A549 (cell line): ENCODE results near the gene METTL27. TPM values are rescaled to one million over a fixed set of nuclear protein-coding genes. Genes with fewer than 3 reads are reported as not detected.

Experiments used
- ATAC-seq, 2 experiments: fragments of 200-7000 bp in 1 of 2; fragments of >200 bp in 1 of 2; cut with Nextera tagmentation in 1 of 2; cut with Tn5 transposase in 1 of 2; 3 replicates each; pipeline versions ENCODE4 v1.8.0 to v1.9.1; 2018 to 2020; ENCODE audit warnings: mild to moderate bottlenecking in 1 of 2, moderate library complexity in 1 of 2
- CTCF ChIA-PET: fragments of 300-600 bp; sonication (Branson Sonifier 250); formaldehyde crosslinking; extraction: SDS; loops from one replicate; lab custom pipeline; 2021; ENCODE audit warnings: antibody characterized with exemption, inconsistent platforms; lab: Yijun Ruan, JAX
- POLR2A ChIA-PET: fragments of 350-600 bp; formaldehyde crosslinking; extraction: SDS; loops from one replicate; lab custom pipeline; 2021; ENCODE audit warnings: antibody characterized with exemption, inconsistent platforms; lab: Yijun Ruan, JAX
- DNase-seq, 2 experiments: peaks; one replicate each; pipeline versions ENCODE4 v3.0.0 to v3.0.0-alpha.2; 2011 to 2016; ENCODE audit warnings: low read depth in 1 of 2, low spot score in 1 of 2
- FAIRE-seq: peaks from 2 replicates; lab custom pipeline; 2011; peaks lifted over from hg19 to GRCh38; lab: Jason Lieb, UNC
- H3K27ac ChIP-seq, 2 experiments: fragments of >200 bp; sonication (Bioruptor Twin); formaldehyde crosslinking; 3 replicates each; pipeline ENCODE4 v1.5.1; 2016 to 2017
- H3K4me1 ChIP-seq: fragments of >200 bp; sonication (Bioruptor Twin); formaldehyde crosslinking; 3 replicates; pipeline ENCODE4 v1.6.1; 2016
- H3K4me2 ChIP-seq: fragments of >200 bp; sonication (Bioruptor Twin); formaldehyde crosslinking; 3 replicates; pipeline ENCODE4 v1.6.1; 2016
- H3K4me3 ChIP-seq: fragments of >200 bp; sonication (Bioruptor Twin); formaldehyde crosslinking; 3 replicates; pipeline ENCODE4 v1.5.1; 2016
- H3K9me3 ChIP-seq: fragments of >200 bp; sonication (Bioruptor Twin); formaldehyde crosslinking; 3 replicates; pipeline ENCODE4 v1.6.1; 2016
- CBX2 ChIP-seq: fragments of 200-600 bp; sonication (generic); IDR thresholded peaks from 2 replicates; pipeline ENCODE4 v1.6.1; 2016; ENCODE audit warnings: low read depth, mild to moderate bottlenecking, borderline replicate concordance
- EHF ChIP-seq: fragments of 250-450 bp; sonication (Bioruptor Pico); IDR thresholded peaks from 2 replicates; pipeline ENCODE4 v1.5.0; 2020; ENCODE audit warnings: mild to moderate bottlenecking
- FOSL2 ChIP-seq, 2 experiments: fragments of 450-650 bp in 1 of 2; fragments of >200 bp in 1 of 2; sonication (Bioruptor Twin) in 1 of 2; formaldehyde crosslinking; IDR thresholded peaks; 2 replicates each; pipeline versions ENCODE4 v1.5.0 to v1.6.1; 2016 to 2020; ENCODE audit warnings: mild to moderate bottlenecking in 1 of 2, moderate library complexity in 1 of 2
- HOXA7 ChIP-seq: fragments of 250-450 bp; sonication (Bioruptor Pico); IDR thresholded peaks from 2 replicates; pipeline ENCODE4 v1.5.0; 2020; ENCODE audit warnings: mild to moderate bottlenecking, moderate library complexity
- HOXB13 ChIP-seq: fragments of 250-450 bp; sonication (Bioruptor Pico); IDR thresholded peaks from 2 replicates; pipeline ENCODE4 v1.5.0; 2020; ENCODE audit warnings: low read depth, mild to moderate bottlenecking, moderate library complexity
- HOXB5 ChIP-seq: fragments of 250-450 bp; sonication (Bioruptor Pico); IDR thresholded peaks from 2 replicates; pipeline ENCODE4 v1.5.0; 2020; ENCODE audit warnings: mild to moderate bottlenecking, moderate library complexity
- JUN ChIP-seq, 2 experiments: fragments of >200 bp; sonication (Bioruptor Twin); formaldehyde crosslinking; IDR thresholded peaks; 2 replicates in 1 of 2; 3 replicates in 1 of 2; pipeline ENCODE4 v1.6.1; 2016 to 2017
- MAFK ChIP-seq: fragments of 450-650 bp; IDR thresholded peaks from 2 replicates; pipeline ENCODE4 v1.6.1; 2014; ENCODE audit not compliant: partially characterized antibody
- MYC ChIP-seq: IDR thresholded peaks from 2 replicates; pipeline ENCODE4 v1.6.1; 2012; ENCODE audit warnings: mild to moderate bottlenecking, inconsistent platforms, low read length, improper control_type of control experiment, borderline replicate concordance
- PBX3 ChIP-seq: IDR thresholded peaks from 2 replicates; pipeline ENCODE4 v1.6.1; 2012
- PHF8 ChIP-seq: fragments of 200-600 bp; sonication (generic); IDR thresholded peaks from 2 replicates; pipeline ENCODE4 v1.6.1; 2016; ENCODE audit warnings: low read depth, mild to moderate bottlenecking, antibody characterized with exemption, moderate library complexity, borderline replicate concordance
- RFX5 ChIP-seq: fragments of 450-650 bp; IDR thresholded peaks from 2 replicates; pipeline ENCODE4 v1.7.1; 2014; ENCODE audit warnings: antibody characterized with exemption, mild to moderate bottlenecking, moderate library complexity
- RNF2 ChIP-seq: fragments of 200-600 bp; sonication (generic); IDR thresholded peaks from 2 replicates; pipeline ENCODE4 v1.6.1; 2016; ENCODE audit warnings: low read depth, mild to moderate bottlenecking, antibody characterized with exemption, moderate library complexity, borderline replicate concordance
- SMC3 ChIP-seq: fragments of >200 bp; sonication (Bioruptor Twin); formaldehyde crosslinking; IDR thresholded peaks from 3 replicates; pipeline ENCODE4 v1.6.1; 2018; ENCODE audit warnings: inconsistent platforms
- TFCP2L1 ChIP-seq: fragments of 250-450 bp; sonication (Bioruptor Pico); IDR thresholded peaks from 2 replicates; pipeline ENCODE4 v1.5.0; 2021; ENCODE audit warnings: mild to moderate bottlenecking
- ZFP36 ChIP-seq: fragments of 450-650 bp; IDR thresholded peaks from 2 replicates; pipeline ENCODE4 v1.6.1; 2014; ENCODE audit warnings: borderline replicate concordance; ENCODE audit not compliant: partially characterized antibody
- ZNF302 ChIP-seq: fragments of 250-450 bp; sonication (Bioruptor Pico); IDR thresholded peaks from 2 replicates; pipeline ENCODE4 v1.9.0; 2021; ENCODE audit warnings: inconsistent platforms, mild to moderate bottlenecking, moderate library complexity
- WGBS: methylation state at CpG from one replicate; pipeline ENCODE4 v1.1.6; 2017; ENCODE audit errors: missing lambda C conversion rate; 5-methylcytosine and 5-hydroxymethylcytosine counted together
- polyA plus RNA-seq, 4 experiments: library from polyadenylated mRNA; depleted of rRNA in 3 of 4; stranded (reverse); fragments of >200 nt; fragmentation: RNase III in 1 of 4; extraction: RNeasy Plus Mini Kit Qiagen cat#74134 plus additional on column Dnase treatment in 1 of 4; gene quantifications; 2 replicates in 3 of 4; 3 replicates in 1 of 4; pipeline ENCODE4 v1.2.3, GENCODE V29; 2011 to 2017
- TF ChIP-seq, protein P1 (sequence below): fragments of 150-350 bp; IDR thresholded peaks from 2 replicates; pipeline ENCODE4 v1.6.1; 2014; ENCODE audit warnings: low read depth, mild to moderate bottlenecking, low read length
- TF ChIP-seq, protein P2 (sequence below): IDR thresholded peaks from 2 replicates; pipeline ENCODE4 v1.6.1; 2012; ENCODE audit warnings: low read depth, borderline replicate concordance

METTL27 gene
- polyA plus RNA-seq, 2 of the 4 experiments (the other 2 are of a cell fraction): 4.1 to 4.9 TPM

DNA sequence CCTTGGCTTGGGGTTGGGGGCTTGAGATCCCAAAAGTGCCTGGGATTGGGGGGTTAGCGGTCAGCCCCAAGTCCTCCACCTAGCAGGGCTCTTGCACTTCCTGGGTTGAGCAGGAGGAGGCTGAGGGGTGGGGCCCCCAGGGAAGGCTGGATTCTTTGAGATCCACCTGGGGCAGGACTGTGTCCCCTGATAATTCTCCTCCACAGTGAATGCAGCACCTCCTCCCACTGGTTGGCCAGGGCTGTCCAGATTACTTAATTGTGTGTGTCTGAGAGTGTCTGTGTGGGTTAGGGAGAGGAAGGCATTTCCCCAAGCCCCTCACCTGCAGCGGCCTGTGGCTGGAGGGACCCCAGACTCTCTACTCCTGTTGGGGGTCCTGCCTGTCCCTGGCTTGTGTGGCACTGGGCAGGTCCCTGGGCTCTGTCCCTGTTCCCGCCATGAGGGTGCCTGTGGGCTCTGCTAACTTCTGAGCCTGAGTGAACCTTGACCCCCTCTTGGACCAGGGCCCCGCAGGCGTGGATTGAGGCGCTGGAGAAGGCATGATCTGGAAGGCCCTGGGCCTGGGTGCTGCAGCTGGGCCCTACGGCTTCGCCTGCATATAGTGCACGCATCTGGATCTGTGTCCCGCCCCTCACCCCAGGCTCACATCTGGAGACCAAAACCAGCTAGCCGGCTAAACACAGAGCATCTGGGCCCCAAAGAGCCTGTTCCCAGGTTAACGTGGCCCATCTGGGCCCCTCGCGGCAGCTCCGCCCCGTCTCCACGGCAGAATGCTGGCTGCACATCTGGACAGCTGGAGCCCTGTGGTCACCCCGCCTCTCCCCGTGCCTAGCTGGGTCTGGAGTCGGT lies 29.1 kb upstream of the METTL27 start:
- DNase-seq (no peak), FAIRE-seq (no peak), ATAC-seq (peak; percentile 33 to 35; a peak in 5 of 6 replicates)
- ChIA-PET CTCF (interaction anchor here (1.2 to 2.3 kb wide), 3 partner anchors 10 to 529 kb away, joined by 5 to 8 read pairs (median 5); no protein-coding TSS in a partner anchor), POLR2A (no interaction called here)
- Histone ChIP-seq H3K4me3 (no peak overlapping the region), H3K27ac (no peak overlapping the region; a peak in 1 of 6 replicates), H3K4me2 (no peak overlapping the region), H3K9me3 (no peaks in the 10 kb centered on the region), H3K4me1 (peaks cover 10% of the 10 kb centered on the region; the same call in 2 of the 3 replicates)
- TF ChIP-seq HOXA7 (CRISPR knock-in tag): no peak
- TF ChIP-seq CBX2: no peak
- TF ChIP-seq ZFP36: no peak
- TF ChIP-seq PHF8: no peak
- TF ChIP-seq HOXB5 (CRISPR knock-in tag): no peak
- no peak for TF ChIP-seq EHF
- no peak for TF ChIP-seq TFCP2L1 (CRISPR knock-in tag)
- no peak for TF ChIP-seq MYC
- no peak for TF ChIP-seq PBX3
- 82% methylated on average over 20 of the region's 20 CpGs for WGBS

DNA sequence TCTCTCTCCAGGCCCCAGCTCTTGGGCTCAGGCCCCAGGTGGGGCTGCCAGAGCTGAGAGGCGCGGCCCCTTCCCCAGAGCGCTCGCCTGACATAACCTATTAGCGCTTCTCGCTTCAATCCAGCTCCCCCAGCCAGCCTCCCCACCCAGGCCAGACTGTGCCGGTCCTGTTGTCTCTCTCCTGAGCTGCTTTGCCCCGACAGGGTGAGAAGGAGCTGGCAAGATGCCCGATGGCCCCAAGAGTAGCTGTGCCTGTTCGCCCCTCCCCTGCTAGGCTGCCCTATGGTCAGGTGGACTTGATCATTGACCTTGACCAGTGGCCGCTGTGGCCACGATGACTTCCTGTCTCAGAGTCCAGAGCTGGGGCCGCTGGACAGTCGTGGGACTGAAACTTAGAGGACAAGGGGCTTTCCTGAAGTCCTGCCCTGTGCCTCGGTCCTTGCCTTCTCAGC lies 27.8 kb upstream of the METTL27 start:
- 73% methylated on average over 15 of the region's 15 CpGs for WGBS
- no peak for FAIRE-seq
- CTCF ChIA-PET: interaction anchor here (0.8 to 3.5 kb wide), 6 partner anchors 11 to 531 kb away, joined by 3 to 23 read pairs (median 5); no protein-coding TSS in a partner anchor

DNA sequence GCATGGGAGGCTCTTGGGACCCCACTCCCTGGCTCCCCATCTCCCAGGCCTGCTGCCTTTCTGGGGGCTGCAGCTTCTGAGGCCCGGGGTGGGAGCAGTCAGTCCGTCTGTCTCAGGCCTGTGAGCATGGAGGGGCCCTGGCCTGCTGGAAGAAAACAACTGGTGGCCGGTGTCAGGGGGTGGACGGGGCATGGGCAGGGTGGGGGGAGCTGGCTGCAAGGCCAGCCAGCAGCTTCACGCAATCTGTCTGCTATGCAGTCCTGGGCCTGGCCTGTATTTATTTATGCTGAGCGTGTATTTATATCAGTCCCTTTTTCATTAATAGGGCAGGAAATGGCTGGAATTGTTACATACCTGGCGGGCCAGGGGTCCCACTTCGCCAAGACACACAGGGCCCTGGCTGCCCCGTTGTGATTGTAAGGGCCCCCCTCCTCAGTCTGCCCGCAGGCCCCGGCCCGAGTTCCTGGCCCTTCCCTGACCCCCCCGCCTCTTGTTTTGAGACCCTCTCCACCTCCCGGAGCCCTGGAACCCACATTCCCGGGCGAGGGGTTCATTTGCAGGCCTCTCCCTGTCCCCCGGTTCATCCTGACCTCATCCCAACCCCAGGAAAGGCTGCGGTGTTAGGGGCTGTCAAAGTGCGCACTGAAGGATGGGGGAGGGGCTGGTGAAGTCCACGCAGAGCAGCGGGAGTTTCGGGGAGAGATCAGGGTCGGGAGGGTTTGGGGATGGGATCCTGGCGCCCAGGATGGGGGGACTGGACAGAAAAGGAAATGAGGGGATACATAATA lies 26.9 kb upstream of the METTL27 start:
- peaks cover 10% of the 10 kb centered on the region; the same call in 2 of the 3 replicates for H3K4me1 ChIP-seq
- H3K4me2 ChIP-seq: no peak overlapping the region
- FAIRE-seq (no peak), DNase-seq (no peak), ATAC-seq (0 out of 6 replicates have a peak, but pooled peaks of 1 of the 2 experiments have one; percentile 8)
- CTCF ChIA-PET: interaction anchor here (0.9 to 3.5 kb wide), 5 partner anchors 13 to 531 kb away, joined by 4 to 23 read pairs (median 5); no protein-coding TSS in a partner anchor
- H3K27ac ChIP-seq: peak overlapping the region in 1 of 2 experiments; percentile 58; a peak in 1 of 6 replicates
- WGBS: 61% methylated on average over 12 of the region's 24 CpGs
- no peaks in the 10 kb centered on the region for H3K9me3 ChIP-seq
- TF ChIP-seq RFX5: no peak
- no peak for TF ChIP-seq ZNF302 (CRISPR knock-in tag)
- no peak for TF ChIP-seq SMC3
- peak; percentile 76 for TF ChIP-seq MAFK
- no peak for TF ChIP-seq RNF2
- POLR2A ChIA-PET: no interaction called here
- no peak overlapping the region for H3K4me3 ChIP-seq

More for the DNA sequence above, 27.8 kb upstream of the METTL27 start:
- H3K27ac ChIP-seq: peak overlapping the region in 1 of 2 experiments; percentile 58; a peak in 3 of 6 replicates
- no peak overlapping the region for H3K4me2 ChIP-seq
- ATAC-seq: no peak; a peak in 2 of 6 replicates
- H3K4me1 ChIP-seq: peaks cover 10% of the 10 kb centered on the region; the same call in 2 of the 3 replicates
- TF ChIP-seq, protein P1, sequence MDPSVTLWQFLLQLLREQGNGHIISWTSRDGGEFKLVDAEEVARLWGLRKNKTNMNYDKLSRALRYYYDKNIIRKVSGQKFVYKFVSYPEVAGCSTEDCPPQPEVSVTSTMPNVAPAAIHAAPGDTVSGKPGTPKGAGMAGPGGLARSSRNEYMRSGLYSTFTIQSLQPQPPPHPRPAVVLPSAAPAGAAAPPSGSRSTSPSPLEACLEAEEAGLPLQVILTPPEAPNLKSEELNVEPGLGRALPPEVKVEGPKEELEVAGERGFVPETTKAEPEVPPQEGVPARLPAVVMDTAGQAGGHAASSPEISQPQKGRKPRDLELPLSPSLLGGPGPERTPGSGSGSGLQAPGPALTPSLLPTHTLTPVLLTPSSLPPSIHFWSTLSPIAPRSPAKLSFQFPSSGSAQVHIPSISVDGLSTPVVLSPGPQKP: no peak
- no peak for TF ChIP-seq HOXB13 (CRISPR knock-in tag)
- TF ChIP-seq, protein P2, sequence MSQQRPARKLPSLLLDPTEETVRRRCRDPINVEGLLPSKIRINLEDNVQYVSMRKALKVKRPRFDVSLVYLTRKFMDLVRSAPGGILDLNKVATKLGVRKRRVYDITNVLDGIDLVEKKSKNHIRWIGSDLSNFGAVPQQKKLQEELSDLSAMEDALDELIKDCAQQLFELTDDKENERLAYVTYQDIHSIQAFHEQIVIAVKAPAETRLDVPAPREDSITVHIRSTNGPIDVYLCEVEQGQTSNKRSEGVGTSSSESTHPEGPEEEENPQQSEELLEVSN: no peak
- TF ChIP-seq JUN (IDR thresholded peaks at IDR 0.05): no peak
- TF ChIP-seq FOSL2 (IDR thresholded peaks at IDR 0.05): no peak
- no peak for TF ChIP-seq FOSL2 (CRISPR knock-in tag; IDR thresholded peaks at IDR 0.05)
- no peak for DNase-seq
- POLR2A ChIA-PET: no interaction called here
- no peak overlapping the region for H3K4me3 ChIP-seq
- no peaks in the 10 kb centered on the region for H3K9me3 ChIP-seq
